H9 (cell line): ENCODE measurements around the gene ZNF680. TPM values are rescaled to one million over a fixed set of nuclear protein-coding genes. Genes with fewer than 3 reads are reported as not detected.

Experiments
- DNase-seq: peaks from one replicate; pipeline ENCODE4 v3.0.0-alpha.2; 2017
- H2AFZ ChIP-seq: one replicate; pipeline ENCODE4 v1.6.1; 2013; ENCODE audit warnings: mild to moderate bottlenecking, low read length, control low read depth, moderate library complexity
- H2AK5ac ChIP-seq: 2 replicates; pipeline ENCODE4 v1.6.1; 2013; ENCODE audit warnings: low read length, control low read depth, mixed read lengths; ENCODE audit not compliant: insufficient read length
- H2BK120ac ChIP-seq: one replicate; pipeline ENCODE4 v1.6.1; 2013; ENCODE audit warnings: low read depth, mild to moderate bottlenecking, low read length, control low read depth, inconsistent platforms; ENCODE audit not compliant: poor library complexity, severe bottlenecking
- H2BK12ac ChIP-seq: 2 replicates; pipeline ENCODE4 v1.6.1; 2013; ENCODE audit warnings: low read length, control low read depth, mixed read lengths, low read depth; ENCODE audit not compliant: insufficient read length
- H2BK15ac ChIP-seq: 2 replicates; pipeline ENCODE4 v1.6.1; 2013; ENCODE audit warnings: low read depth, low read length, control low read depth
- H2BK20ac ChIP-seq: one replicate; pipeline ENCODE4 v1.6.1; 2013; ENCODE audit warnings: low read depth, mild to moderate bottlenecking, low read length, control low read depth, inconsistent platforms; ENCODE audit not compliant: poor library complexity, severe bottlenecking
- H2BK5ac ChIP-seq: 2 replicates; pipeline ENCODE4 v1.6.1; 2013; ENCODE audit warnings: low read length, control low read depth, mixed read lengths; ENCODE audit not compliant: insufficient read length
- H3K14ac ChIP-seq: 2 replicates; pipeline ENCODE4 v1.6.1; 2013; ENCODE audit warnings: low read length, control low read depth; ENCODE audit not compliant: insufficient read depth
- H3K18ac ChIP-seq: 2 replicates; pipeline ENCODE4 v1.6.1; 2013; ENCODE audit warnings: low read depth, mild to moderate bottlenecking, mixed read lengths, low read length, control low read depth; ENCODE audit not compliant: insufficient read length
- H3K23ac ChIP-seq: 2 replicates; pipeline ENCODE4 v1.6.1; 2013; ENCODE audit warnings: low read length, control low read depth, mixed read lengths, low read depth; ENCODE audit not compliant: insufficient read length
- H3K23me2 ChIP-seq: 2 replicates; pipeline ENCODE4 v1.6.1; 2013; ENCODE audit warnings: low read depth, mild to moderate bottlenecking, mixed read lengths, low read length, control low read depth; ENCODE audit not compliant: insufficient read length, poor library complexity, severe bottlenecking
- H3K27ac ChIP-seq: 2 replicates; pipeline ENCODE4 v1.5.1; 2013; ENCODE audit warnings: low read length, control low read depth, mixed read lengths, low read depth; ENCODE audit not compliant: insufficient read length
- H3K27me3 ChIP-seq: 2 replicates; pipeline ENCODE4 v1.6.1; 2013; ENCODE audit warnings: low read length, control low read depth, inconsistent platforms; ENCODE audit not compliant: insufficient read depth
- H3K4ac ChIP-seq: 2 replicates; pipeline ENCODE4 v1.6.1; 2013; ENCODE audit warnings: low read depth, mild to moderate bottlenecking, control low read depth, inconsistent platforms, low read length, moderate library complexity
- H3K4me1 ChIP-seq: 2 replicates; pipeline ENCODE4 v1.6.1; 2013; ENCODE audit warnings: low read length, control low read depth, inconsistent platforms; ENCODE audit not compliant: insufficient read depth
- H3K4me2 ChIP-seq: 2 replicates; pipeline ENCODE4 v1.6.1; 2013; ENCODE audit warnings: low read length, control low read depth, mixed read lengths; ENCODE audit not compliant: insufficient read length, insufficient read depth
- H3K56ac ChIP-seq: 2 replicates; pipeline ENCODE4 v1.6.1; 2013; ENCODE audit warnings: low read depth, mild to moderate bottlenecking, mixed read lengths, low read length, control low read depth; ENCODE audit not compliant: insufficient read length
- H3K79me1 ChIP-seq: 2 replicates; pipeline ENCODE4 v1.6.1; 2013; ENCODE audit warnings: low read depth, mild to moderate bottlenecking, moderate library complexity, low read length, control low read depth, inconsistent platforms; ENCODE audit not compliant: insufficient read depth, poor library complexity, severe bottlenecking
- H3K79me2 ChIP-seq: 2 replicates; pipeline ENCODE4 v1.6.1; 2013; ENCODE audit warnings: low read length, control low read depth, inconsistent platforms; ENCODE audit not compliant: insufficient read depth
- H3K9ac ChIP-seq: 2 replicates; pipeline ENCODE4 v1.6.1; 2013; ENCODE audit warnings: low read length, control low read depth, mixed read lengths; ENCODE audit not compliant: insufficient read length; ENCODE audit errors: extremely low read depth
- H3K9me3 ChIP-seq: one replicate; pipeline ENCODE4 v1.6.1; 2013; ENCODE audit warnings: low read depth, low read length, inconsistent platforms; ENCODE audit not compliant: control insufficient read depth
- H3T11ph ChIP-seq: one replicate; pipeline ENCODE4 v1.6.1; 2013; ENCODE audit warnings: mild to moderate bottlenecking, low read length, control low read depth, inconsistent platforms
- H4K20me1 ChIP-seq: one replicate; pipeline ENCODE4 v1.6.1; 2013; ENCODE audit not compliant: control insufficient read depth, insufficient read length, insufficient read depth
- H4K5ac ChIP-seq: 2 replicates; pipeline ENCODE4 v1.6.1; 2013; ENCODE audit warnings: low read depth, mild to moderate bottlenecking, mixed read lengths, low read length, control low read depth; ENCODE audit not compliant: insufficient read length
- H4K8ac ChIP-seq: replicated peaks from 2 replicates; pipeline ENCODE4 v1.6.1; 2013; ENCODE audit warnings: low read length, control low read depth, mixed read lengths, low read depth; ENCODE audit not compliant: insufficient read length
- H4K91ac ChIP-seq: 2 replicates; pipeline ENCODE4 v1.6.1; 2013; ENCODE audit warnings: low read depth, mild to moderate bottlenecking, moderate library complexity, mixed read lengths, low read length, control low read depth; ENCODE audit not compliant: insufficient read length
- H3K27ac Mint-ChIP-seq, 3 experiments: 2 replicates in 2 of 3; 3 replicates in 1 of 3; pipeline ENCODE4 v1.8.0; 2020 to 2021; ENCODE audit warnings: mixed read lengths in 3 of 3, mild to moderate bottlenecking in 1 of 3, moderate library complexity in 1 of 3
- H3K27me3 Mint-ChIP-seq: 2 replicates; pipeline ENCODE4 v1.8.0; 2021; ENCODE audit warnings: low read depth, mild to moderate bottlenecking, moderate library complexity, mixed read lengths
- H3K36me3 Mint-ChIP-seq, 3 experiments: 2 replicates in 2 of 3; 3 replicates in 1 of 3; pipeline ENCODE4 v1.8.0; 2020 to 2021; ENCODE audit warnings: low read depth in 3 of 3, mixed read lengths in 3 of 3; ENCODE audit not compliant: insufficient read depth in 1 of 3
- H3K4me1 Mint-ChIP-seq, 2 experiments: 2 replicates each; pipeline ENCODE4 v1.8.0; 2020; ENCODE audit warnings: mixed read lengths in 2 of 2
- H3K4me3 Mint-ChIP-seq, 2 experiments: 2 replicates in 1 of 2; 3 replicates in 1 of 2; pipeline ENCODE4 v1.8.0; 2020 to 2021; ENCODE audit warnings: mild to moderate bottlenecking in 2 of 2, mixed read lengths in 2 of 2, moderate library complexity in 1 of 2
- H3K9me3 Mint-ChIP-seq, 2 experiments: 2 replicates in 1 of 2; 3 replicates in 1 of 2; pipeline ENCODE4 v1.8.0; 2020; ENCODE audit warnings: mild to moderate bottlenecking in 2 of 2, mixed read lengths in 2 of 2, moderate library complexity in 1 of 2
- CTCF ChIP-seq: fragments of 200-600 bp; sonication (generic); conservative IDR thresholded peaks from 3 replicates; pipeline ENCODE4 v1.8.0; 2021; ENCODE audit warnings: antibody characterized with exemption, mild to moderate bottlenecking
- WGBS: extraction: QIAGEN DNeasy Blood & Tissue Kit; methylation state at CpG from one replicate; pipeline ENCODE4 v1.1.7; 2013; ENCODE audit warnings: missing lambda C conversion rate, low lambda C conversion rate, mixed read lengths; ENCODE audit not compliant: insufficient read length; ENCODE audit errors: extremely low coverage; 5-methylcytosine and 5-hydroxymethylcytosine counted together
- total RNA-seq: library from RNA; stranded (reverse); gene quantifications from 2 replicates; pipeline ENCODE4 v1.2.1, GENCODE V29; 2021

The ZNF680 gene
- total RNA-seq, 1 experiment from 2014 or later, result 21.3 TPM

DNA sequence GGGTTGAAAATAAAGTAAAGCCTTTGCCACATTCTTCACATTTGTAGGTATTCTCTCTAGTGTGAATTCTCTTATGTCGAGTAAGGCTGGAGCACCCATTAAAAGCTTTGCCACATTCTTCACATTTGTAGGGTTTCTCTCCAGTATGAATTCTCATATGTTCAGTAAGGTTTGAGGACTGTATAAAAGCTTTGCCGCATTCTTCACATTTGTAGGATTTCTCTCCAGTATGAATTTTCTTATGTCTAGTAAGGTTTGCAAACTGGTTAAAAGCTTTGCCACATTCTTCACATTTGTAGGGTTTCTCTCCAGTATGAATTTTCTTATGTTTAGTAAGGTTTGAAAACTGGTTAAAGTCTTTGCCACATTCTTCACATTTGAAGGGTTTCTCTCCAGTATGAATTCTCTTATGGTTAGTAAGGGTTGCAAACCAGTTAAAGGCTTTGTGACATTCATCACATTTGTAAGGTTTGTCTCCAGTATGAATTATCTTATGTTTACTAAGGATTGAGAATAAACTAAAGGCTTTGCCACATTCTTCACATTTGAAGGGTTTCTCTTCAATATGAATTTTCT lies 41.4 kb downstream of the ZNF680 start:
- no peak overlapping the region for H3K4me3 Mint-ChIP-seq
- no peak overlapping the region for H2BK20ac ChIP-seq
- TF ChIP-seq CTCF, result no peak
- H3K27me3 Mint-ChIP-seq, result no peaks in the 10 kb centered on the region
- H3K79me2 ChIP-seq, result 0 out of 2 replicates have a peak, but pooled peaks cover 1% of the 10 kb centered on the region
- no peaks in the 10 kb centered on the region for H3K23me2 ChIP-seq
- no peaks in the 10 kb centered on the region for H3K27me3 ChIP-seq
- no peak overlapping the region for H3K56ac ChIP-seq
- H3K9me3 ChIP-seq, result peaks cover 46% of the 10 kb centered on the region
- H3K4ac ChIP-seq, result no peak overlapping the region
- no peak overlapping the region for H3K4me2 ChIP-seq
- no peaks in the 10 kb centered on the region for H3K4me1 Mint-ChIP-seq
- no peak overlapping the region for H4K8ac ChIP-seq
- H2BK12ac ChIP-seq, result no peak overlapping the region
- peaks cover 81 to 89% of the 10 kb centered on the region in 2 experiments for H3K9me3 Mint-ChIP-seq
- H2AFZ ChIP-seq, result no peak overlapping the region
- no peak overlapping the region for H2BK15ac ChIP-seq
- no peak overlapping the region for H4K5ac ChIP-seq
- DNase-seq, result no peak
- no peak overlapping the region for H3K23ac ChIP-seq
- no CpG with 5 or more reads among the region's 2 CpGs for WGBS
- H3K79me1 ChIP-seq, result no peaks in the 10 kb centered on the region
- H3K9ac ChIP-seq, result no peak overlapping the region
- no peak overlapping the region for H3K14ac ChIP-seq
- H2BK5ac ChIP-seq, result no peak overlapping the region
- no peak overlapping the region for H2BK120ac ChIP-seq
- H3K18ac ChIP-seq, result no peak overlapping the region
- no peak overlapping the region for H4K91ac ChIP-seq
- no peak overlapping the region for H2AK5ac ChIP-seq
- H3T11ph ChIP-seq, result no peak overlapping the region
- H3K36me3 Mint-ChIP-seq, result peaks cover 55 to 91% (median 90%) of the 10 kb centered on the region in 3 experiments
- H3K27ac Mint-ChIP-seq, result no peak overlapping the region
- H3K27ac ChIP-seq, result no peak overlapping the region
- H4K20me1 ChIP-seq, result no peaks in the 10 kb centered on the region
- no peaks in the 10 kb centered on the region for H3K4me1 ChIP-seq
